ENCODE results near the gene KIAA1217. TPM values are rescaled to one million over a fixed set of nuclear protein-coding genes. Genes with fewer than 3 reads are reported as not detected.

Gene KIAA1217
- total and polyA plus RNA-seq, 2 experiments from 2014 or later = 5.4 to 8.1 TPM

DNA sequence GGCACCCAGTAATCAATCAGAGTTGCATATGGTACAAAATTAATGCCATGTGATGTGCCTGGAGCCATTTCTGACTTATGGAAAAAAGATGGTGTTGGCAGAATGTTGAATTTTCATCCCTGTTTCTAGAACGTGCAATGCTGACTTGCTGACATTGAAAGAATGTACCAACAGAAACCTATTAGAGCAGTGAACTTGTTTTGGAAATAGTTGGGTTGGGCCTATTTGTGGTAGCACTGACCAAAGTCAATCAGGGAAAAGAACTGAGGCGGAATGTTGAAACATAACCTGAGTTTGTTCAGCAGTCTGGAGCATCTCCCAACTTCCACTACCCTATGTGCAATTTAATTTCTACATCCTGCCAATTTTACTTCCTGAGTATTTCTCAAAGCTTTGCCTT is 11.7 kb upstream of the KIAA1217 start:
- no peaks in the 10 kb centered on the region for H3K79me2 ChIP-seq (ENCODE audit: insufficient read depth)
- H3K27me3 ChIP-seq (replicated peaks; ENCODE audit: insufficient read depth) = no peaks in the 10 kb centered on the region
- no peaks in the 10 kb centered on the region for H4K20me1 ChIP-seq (ENCODE audit: insufficient read depth)
- in situ Hi-C loops (cut with MboI) = no loop called here
- H3K9ac ChIP-seq = no peak overlapping the region
- TF ChIP-seq EZH2phosphoT487 (IDR thresholded peaks at IDR 0.05; ENCODE audit: insufficient read depth, low read depth) = no peak
- TF ChIP-seq EZH2 (IDR thresholded peaks at IDR 0.05; ENCODE audit: insufficient read depth, poor library complexity, severe bottlenecking) = no peak
- no peak for DNase-seq
- H3K9me3 ChIP-seq (ENCODE audit: low read depth) = no peaks in the 10 kb centered on the region
- no peak overlapping the region for H2AFZ ChIP-seq
- no peak overlapping the region for H3K4me2 ChIP-seq (ENCODE audit: unreplicated experiment)
- H3K4me1 ChIP-seq (ENCODE audit: insufficient read depth) = no peaks in the 10 kb centered on the region
- 33 to 41% methylated on average over 2 of the region's 2 CpGs for WGBS, 2 experiments (ENCODE audit: low coverage in 1 of 2, low lambda C conversion rate in 2 of 2, missing lambda C conversion rate in 2 of 2)
- no peaks in the 10 kb centered on the region for H3K36me3 ChIP-seq (ENCODE audit: low read depth)
- H3K27ac ChIP-seq = no peak overlapping the region
- H3F3A ChIP-seq (ENCODE audit: insufficient read depth) = no peaks in the 10 kb centered on the region
- H3K4me3 ChIP-seq = no peak overlapping the region
- no peaks in the 10 kb centered on the region for H3K9me2 ChIP-seq (ENCODE audit: insufficient read depth)

DNA sequence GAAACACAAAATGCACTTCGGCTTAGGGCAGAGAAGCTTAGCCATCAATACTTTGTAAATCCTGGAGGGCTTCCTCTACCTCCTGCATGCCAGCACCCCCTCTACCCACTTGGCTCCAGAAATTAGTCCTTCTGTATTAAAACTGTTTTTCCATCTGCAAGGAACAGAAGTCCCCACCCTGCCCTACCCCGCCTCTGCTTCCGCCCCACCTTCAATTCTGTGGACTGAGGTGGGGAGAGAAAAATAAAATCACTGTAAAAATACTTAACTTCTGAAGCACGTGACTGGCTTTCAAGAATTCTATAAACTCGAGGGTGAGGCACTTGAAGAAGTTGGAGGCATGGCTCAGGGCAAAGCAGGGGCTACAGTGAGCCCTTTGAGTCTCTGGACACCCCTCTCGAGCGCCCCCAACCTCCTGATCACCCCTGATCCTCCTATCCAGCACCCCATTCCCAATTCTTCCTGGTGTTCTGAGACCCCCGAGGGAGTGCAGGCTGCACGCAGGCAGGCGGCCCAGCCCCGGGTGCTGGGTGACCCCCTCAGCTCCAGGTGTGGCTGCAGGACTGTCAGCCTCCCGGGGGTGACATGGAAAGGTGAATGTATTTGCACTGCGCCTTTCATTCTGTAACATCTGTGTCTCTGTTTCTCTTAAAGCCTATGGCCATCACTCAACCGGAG is 7.3 kb upstream of the KIAA1217 start:
- Histone ChIP-seq H4K20me1 (ENCODE audit: insufficient read depth) (no peaks in the 10 kb centered on the region), H3K9me2 (ENCODE audit: insufficient read depth) (no peaks in the 10 kb centered on the region), H3K4me2 (ENCODE audit: unreplicated experiment) (no peak overlapping the region), H3K9me3 (ENCODE audit: low read depth) (no peaks in the 10 kb centered on the region), H3K36me3 (ENCODE audit: low read depth) (no peaks in the 10 kb centered on the region), H3K4me1 (ENCODE audit: insufficient read depth) (no peaks in the 10 kb centered on the region), H3F3A (ENCODE audit: insufficient read depth) (no peaks in the 10 kb centered on the region), H2AFZ (no peak overlapping the region), H3K4me3 (no peak overlapping the region), H3K9ac (no peak overlapping the region), H3K79me2 (ENCODE audit: insufficient read depth) (no peaks in the 10 kb centered on the region), H3K27me3 (replicated peaks; ENCODE audit: insufficient read depth) (no peaks in the 10 kb centered on the region), H3K27ac (no peak overlapping the region)
- in situ Hi-C loops (cut with MboI) = loop anchor here (25.0 kb wide), 1 partner anchor 311 kb away; no protein-coding TSS in a partner anchor
- WGBS, 2 experiments (ENCODE audit: low coverage in 1 of 2, low lambda C conversion rate in 2 of 2, missing lambda C conversion rate in 2 of 2) = 73 to 75% methylated on average over 14 of the region's 14 CpGs
- no peak for DNase-seq
- TF ChIP-seq EZH2phosphoT487 (IDR thresholded peaks at IDR 0.05; ENCODE audit: insufficient read depth, low read depth) (no peak), EZH2 (IDR thresholded peaks at IDR 0.05; ENCODE audit: insufficient read depth, poor library complexity, severe bottlenecking) (no peak)

DNA sequence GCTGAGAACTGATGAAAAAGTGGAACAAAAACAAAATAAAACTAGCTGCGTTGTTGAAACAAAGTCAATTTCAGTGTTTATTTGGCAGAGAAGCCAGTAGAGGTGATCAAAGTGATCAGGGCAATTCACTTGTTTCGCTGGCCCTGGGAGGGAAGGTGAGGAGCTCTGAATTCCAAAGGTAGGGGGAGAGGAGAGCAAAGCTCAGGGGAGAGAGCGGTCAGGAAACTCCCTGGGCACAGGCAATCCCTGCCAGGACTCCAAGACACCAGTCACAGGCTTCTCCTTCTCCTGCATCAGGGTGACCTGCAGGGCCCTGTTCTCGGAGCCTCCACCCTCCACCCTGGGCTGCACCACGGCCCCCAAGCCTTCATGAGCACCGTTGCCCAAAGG is 6.8 kb upstream of the KIAA1217 start:
- no peak overlapping the region for H3K27ac ChIP-seq
- no peaks in the 10 kb centered on the region for H3K9me2 ChIP-seq (ENCODE audit: insufficient read depth)
- no peaks in the 10 kb centered on the region for H4K20me1 ChIP-seq (ENCODE audit: insufficient read depth)
- H3K4me2 ChIP-seq (ENCODE audit: unreplicated experiment) = no peak overlapping the region
- no peaks in the 10 kb centered on the region for H3K79me2 ChIP-seq (ENCODE audit: insufficient read depth)
- TF ChIP-seq EZH2 (IDR thresholded peaks at IDR 0.05; ENCODE audit: insufficient read depth, poor library complexity, severe bottlenecking) = no peak
- TF ChIP-seq EZH2phosphoT487 (IDR thresholded peaks at IDR 0.05; ENCODE audit: insufficient read depth, low read depth) = no peak
- in situ Hi-C loops (cut with MboI) = loop anchor here (25.0 kb wide), 1 partner anchor 310 kb away; no protein-coding TSS in a partner anchor
- H3K27me3 ChIP-seq (replicated peaks; ENCODE audit: insufficient read depth) = no peaks in the 10 kb centered on the region
- no peak overlapping the region for H2AFZ ChIP-seq
- no peak overlapping the region for H3K9ac ChIP-seq
- no peaks in the 10 kb centered on the region for H3F3A ChIP-seq (ENCODE audit: insufficient read depth)
- H3K4me1 ChIP-seq (ENCODE audit: insufficient read depth) = no peaks in the 10 kb centered on the region
- DNase-seq = no peak
- no peaks in the 10 kb centered on the region for H3K9me3 ChIP-seq (ENCODE audit: low read depth)
- no peak overlapping the region for H3K4me3 ChIP-seq
- H3K36me3 ChIP-seq (ENCODE audit: low read depth) = no peaks in the 10 kb centered on the region
- 77 to 84% methylated on average over 6 of the region's 6 CpGs for WGBS, 2 experiments (ENCODE audit: low coverage in 1 of 2, low lambda C conversion rate in 2 of 2, missing lambda C conversion rate in 2 of 2)

DNA sequence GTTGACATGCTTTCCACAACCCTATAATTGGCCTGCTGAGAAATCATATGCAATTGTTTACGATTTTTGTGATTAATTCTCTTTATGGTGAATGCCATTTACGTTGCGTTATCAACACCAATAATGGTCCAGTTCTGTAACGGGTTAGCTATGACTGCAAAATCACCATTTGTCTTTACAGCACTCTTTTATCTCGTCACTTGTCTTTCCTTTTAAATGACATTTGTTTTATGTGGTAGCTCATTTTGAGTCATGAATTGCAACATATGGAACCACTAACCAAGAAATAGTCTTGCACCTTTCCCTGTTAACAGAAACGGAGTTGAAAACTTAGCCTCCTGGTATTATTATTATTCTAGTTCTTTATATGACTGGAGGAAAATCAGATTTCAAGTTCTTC is 3.1 kb upstream of the KIAA1217 start:
- no peaks in the 10 kb centered on the region for H3K27me3 ChIP-seq (replicated peaks; ENCODE audit: insufficient read depth)
- 55 to 58% methylated on average over 6 of the region's 6 CpGs for WGBS, 2 experiments (ENCODE audit: low coverage in 1 of 2, low lambda C conversion rate in 2 of 2, missing lambda C conversion rate in 2 of 2)
- H3K27ac ChIP-seq = no peak overlapping the region
- no peak overlapping the region for H3K4me3 ChIP-seq
- H3K36me3 ChIP-seq (ENCODE audit: low read depth) = no peaks in the 10 kb centered on the region
- H2AFZ ChIP-seq = no peak overlapping the region
- H3K9ac ChIP-seq = no peak overlapping the region
- TF ChIP-seq EZH2phosphoT487 (IDR thresholded peaks at IDR 0.05; ENCODE audit: insufficient read depth, low read depth) (no peak), EZH2 (IDR thresholded peaks at IDR 0.05; ENCODE audit: insufficient read depth, poor library complexity, severe bottlenecking) (no peak)
- H3F3A ChIP-seq (ENCODE audit: insufficient read depth) = peaks cover 8% of the 10 kb centered on the region
- H3K4me1 ChIP-seq (ENCODE audit: insufficient read depth) = no peaks in the 10 kb centered on the region
- H3K9me3 ChIP-seq (ENCODE audit: low read depth) = no peaks in the 10 kb centered on the region
- no peaks in the 10 kb centered on the region for H4K20me1 ChIP-seq (ENCODE audit: insufficient read depth)
- in situ Hi-C loops (cut with MboI) = loop anchor here (25.0 kb wide), 1 partner anchor 306 kb away; no protein-coding TSS in a partner anchor
- H3K4me2 ChIP-seq (ENCODE audit: unreplicated experiment) = no peak overlapping the region
- no peaks in the 10 kb centered on the region for H3K9me2 ChIP-seq (ENCODE audit: insufficient read depth)
- no peaks in the 10 kb centered on the region for H3K79me2 ChIP-seq (ENCODE audit: insufficient read depth)
- peak; percentile 6 for DNase-seq

Data from GM23248 (cell line).